DND-41 (cell line): ENCODE results near the gene BBS10.

Experiments used
- ATAC-seq: fragments of 200-7000 bp; cut with Tn5 transposase; 3 replicates; pipeline ENCODE4 v1.9.1; 2021; ENCODE audit warnings: low read depth; ENCODE audit not compliant: insufficient read depth
- DNase-seq: peaks from one replicate; pipeline ENCODE4 v3.0.0-alpha.2; 2020
- H2AFZ ChIP-seq: 2 replicates; pipeline ENCODE4 v1.6.0; 2012; ENCODE audit warnings: low read depth, low read length
- H3K27ac ChIP-seq: 2 replicates; pipeline ENCODE4 v1.5.1; 2012; ENCODE audit warnings: low read length, inconsistent platforms
- H3K27me3 ChIP-seq: fragments of 200-600 bp; sonication (generic); 2 replicates; pipeline ENCODE4 v1.6.0; 2012; ENCODE audit warnings: low read length, mild to moderate bottlenecking, inconsistent platforms; ENCODE audit not compliant: insufficient read depth, poor library complexity
- H3K36me3 ChIP-seq: 2 replicates; pipeline ENCODE4 v1.5.1; 2012; ENCODE audit warnings: low read length, inconsistent platforms; ENCODE audit not compliant: insufficient read depth
- H3K4me1 ChIP-seq: 2 replicates; pipeline ENCODE4 v1.5.1; 2012; ENCODE audit warnings: mild to moderate bottlenecking, low read length; ENCODE audit not compliant: insufficient read depth
- H3K4me2 ChIP-seq: 2 replicates; pipeline ENCODE4 v1.6.0; 2012; ENCODE audit warnings: mild to moderate bottlenecking, moderate library complexity, low read length, inconsistent platforms; ENCODE audit not compliant: insufficient read depth
- H3K4me3 ChIP-seq, 2 experiments: fragments of 200-600 bp in 1 of 2; shearing (Covaris generic) in 1 of 2; 2 replicates each; pipeline ENCODE4 v1.5.1; 2012 to 2016; ENCODE audit warnings: inconsistent platforms in 2 of 2, low read length in 2 of 2, mild to moderate bottlenecking in 2 of 2, low read depth in 1 of 2, moderate library complexity in 1 of 2
- H3K79me2 ChIP-seq: 2 replicates; pipeline ENCODE4 v1.6.0; 2012; ENCODE audit warnings: low read length, inconsistent platforms; ENCODE audit not compliant: insufficient read depth
- H3K9ac ChIP-seq: 2 replicates; pipeline ENCODE4 v1.6.0; 2012; ENCODE audit warnings: low read depth, mild to moderate bottlenecking, inconsistent platforms, low read length, moderate library complexity
- H3K9me3 ChIP-seq: 2 replicates; pipeline ENCODE4 v1.5.1; 2012; ENCODE audit warnings: low read length, moderate library complexity, mild to moderate bottlenecking, inconsistent platforms; ENCODE audit not compliant: insufficient read depth, severe bottlenecking
- H4K20me1 ChIP-seq: 2 replicates; pipeline ENCODE4 v1.6.0; 2012; ENCODE audit warnings: low read length; ENCODE audit not compliant: insufficient read depth
- EZH2 ChIP-seq: IDR thresholded peaks from 3 replicates; pipeline ENCODE4 v1.6.1; 2012; ENCODE audit warnings: borderline replicate concordance, low read depth, mild to moderate bottlenecking, moderate library complexity, low read length, inconsistent platforms; ENCODE audit not compliant: severe bottlenecking
- TF ChIP-seq, protein P1 (sequence below): IDR thresholded peaks from 2 replicates; pipeline ENCODE4 v1.5.1; 2012; ENCODE audit warnings: borderline replicate concordance, low read length, moderate library complexity, mild to moderate bottlenecking; ENCODE audit not compliant: poor library complexity, severe bottlenecking; ENCODE audit errors: extremely low read depth

Gene BBS10

DNA sequence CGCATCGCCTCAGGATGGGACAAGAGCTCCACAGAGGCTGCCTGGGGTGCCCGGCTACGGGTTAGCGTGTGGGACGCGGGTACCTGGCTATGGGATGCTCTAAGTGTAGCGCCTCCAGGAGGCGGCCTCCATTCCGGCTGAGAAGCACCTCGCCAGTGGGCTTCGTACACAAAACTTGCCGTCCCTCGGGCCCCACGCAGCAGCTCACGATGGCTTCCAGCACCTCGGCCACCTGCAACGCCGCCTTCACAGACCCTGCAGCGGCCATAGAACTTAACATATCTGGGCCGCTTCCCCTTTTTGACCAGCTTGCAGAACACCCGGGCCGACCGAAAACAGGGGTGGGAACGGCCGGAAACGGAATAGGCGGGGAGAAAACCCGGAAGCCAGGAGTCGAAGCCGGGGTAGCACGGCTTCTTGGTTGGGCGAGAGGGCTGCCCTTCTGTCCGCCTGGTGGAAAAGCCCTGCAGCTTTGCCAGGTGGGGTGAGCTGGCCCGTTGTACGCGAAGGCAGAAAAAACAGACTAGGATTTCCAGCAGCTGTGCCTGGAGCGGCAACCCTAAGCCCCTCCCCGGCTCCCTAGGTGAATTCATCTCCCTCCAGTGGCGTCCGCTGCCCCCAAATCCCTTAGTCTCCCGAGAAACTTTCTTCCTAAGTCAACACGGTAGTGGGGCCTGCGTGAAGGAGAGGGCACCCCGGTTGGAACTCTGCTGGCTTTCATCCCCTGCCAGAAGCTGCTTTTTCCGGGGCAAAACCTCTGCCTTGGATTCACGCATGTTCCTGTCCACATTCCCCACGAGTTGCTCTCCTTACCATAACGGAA lies at the start of gene BBS10:
BBS10 (minus strand) TSS at position 337 of the 823 bp plus-strand sequence; CDS start at position 280, 57 bp downstream.
- Histone ChIP-seq H3K27ac (peak within 1 kb of the TSS; percentile 91), H4K20me1 (no peaks in the 10 kb centered on the region), H3K9ac (peak within 1 kb of the TSS; percentile 80), H3K36me3 (no peaks in the 10 kb centered on the region; the same call in 1 of the 2 replicates), H3K4me2 (peak within 1 kb of the TSS; percentile 86), H3K27me3 (no peaks in the 10 kb centered on the region), H3K79me2 (peaks cover 17% of the 10 kb centered on the region), H3K9me3 (no peaks in the 10 kb centered on the region), H3K4me1 (peaks cover 28% of the 10 kb centered on the region), H3K4me3 (peak within 1 kb of the TSS; percentile 95 to 96), H2AFZ (peak within 1 kb of the TSS; percentile 98)
- DNase-seq (peak; percentile 92), ATAC-seq (peak; percentile 97)
- TF ChIP-seq EZH2, result no peak
- TF ChIP-seq, protein P1, sequence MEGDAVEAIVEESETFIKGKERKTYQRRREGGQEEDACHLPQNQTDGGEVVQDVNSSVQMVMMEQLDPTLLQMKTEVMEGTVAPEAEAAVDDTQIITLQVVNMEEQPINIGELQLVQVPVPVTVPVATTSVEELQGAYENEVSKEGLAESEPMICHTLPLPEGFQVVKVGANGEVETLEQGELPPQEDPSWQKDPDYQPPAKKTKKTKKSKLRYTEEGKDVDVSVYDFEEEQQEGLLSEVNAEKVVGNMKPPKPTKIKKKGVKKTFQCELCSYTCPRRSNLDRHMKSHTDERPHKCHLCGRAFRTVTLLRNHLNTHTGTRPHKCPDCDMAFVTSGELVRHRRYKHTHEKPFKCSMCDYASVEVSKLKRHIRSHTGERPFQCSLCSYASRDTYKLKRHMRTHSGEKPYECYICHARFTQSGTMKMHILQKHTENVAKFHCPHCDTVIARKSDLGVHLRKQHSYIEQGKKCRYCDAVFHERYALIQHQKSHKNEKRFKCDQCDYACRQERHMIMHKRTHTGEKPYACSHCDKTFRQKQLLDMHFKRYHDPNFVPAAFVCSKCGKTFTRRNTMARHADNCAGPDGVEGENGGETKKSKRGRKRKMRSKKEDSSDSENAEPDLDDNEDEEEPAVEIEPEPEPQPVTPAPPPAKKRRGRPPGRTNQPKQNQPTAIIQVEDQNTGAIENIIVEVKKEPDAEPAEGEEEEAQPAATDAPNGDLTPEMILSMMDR, result peak; percentile 67

GRCh38 chr12:76391461-76391860 lies 43.2 kb upstream of the BBS10 start:
- no peak overlapping the region for H3K27ac ChIP-seq
- H3K4me3 ChIP-seq, result no peak overlapping the region
- no peaks in the 10 kb centered on the region for H3K27me3 ChIP-seq
- no peaks in the 10 kb centered on the region for H3K4me1 ChIP-seq
- H3K79me2 ChIP-seq, result no peaks in the 10 kb centered on the region
- H3K36me3 ChIP-seq, result peaks cover 44% of the 10 kb centered on the region
- TF ChIP-seq EZH2, result no peak
- TF ChIP-seq, protein P1, result no peak
- ATAC-seq, result no peak
- H3K4me2 ChIP-seq, result no peak overlapping the region
- H4K20me1 ChIP-seq, result no peaks in the 10 kb centered on the region
- no peak for DNase-seq
- H3K9me3 ChIP-seq, result no peaks in the 10 kb centered on the region
- no peak overlapping the region for H2AFZ ChIP-seq
- H3K9ac ChIP-seq, result no peak overlapping the region

DNA sequence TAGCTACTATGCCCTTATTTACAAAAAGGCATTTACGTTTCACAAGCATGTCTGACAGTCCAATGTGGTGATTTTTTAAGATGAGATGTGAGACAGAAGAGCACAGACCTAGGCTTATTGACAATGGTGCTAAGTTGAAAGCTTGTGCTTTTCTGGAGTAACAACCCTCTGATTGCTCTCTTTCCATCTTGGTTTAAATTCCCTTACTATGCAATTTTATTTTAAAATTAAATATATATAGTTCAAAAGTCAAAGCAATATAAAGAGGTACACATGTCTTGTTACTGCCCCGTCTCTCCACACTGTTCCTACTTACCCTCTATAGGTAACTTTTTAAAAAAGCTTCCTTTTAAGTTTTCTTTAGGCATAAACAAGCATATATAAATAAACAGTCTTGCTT lies 39.4 kb upstream of the BBS10 start:
- H3K27me3 ChIP-seq, result no peaks in the 10 kb centered on the region
- no peak overlapping the region for H3K27ac ChIP-seq
- no peaks in the 10 kb centered on the region for H3K79me2 ChIP-seq
- H3K9me3 ChIP-seq, result no peaks in the 10 kb centered on the region
- no peak for TF ChIP-seq EZH2
- TF ChIP-seq, protein P1, result no peak
- no peak overlapping the region for H2AFZ ChIP-seq
- DNase-seq (no peak), ATAC-seq (no peak)
- H3K36me3 ChIP-seq, result peaks cover 54% of the 10 kb centered on the region
- no peak overlapping the region for H3K4me3 ChIP-seq
- no peak overlapping the region for H3K4me2 ChIP-seq
- no peak overlapping the region for H3K9ac ChIP-seq
- no peaks in the 10 kb centered on the region for H3K4me1 ChIP-seq
- H4K20me1 ChIP-seq, result no peaks in the 10 kb centered on the region
